Astrocyte of the hippocampus (primary cell): ENCODE measurements around the gene UGT1A9.

Source experiments
- DNase-seq: peaks from one replicate; pipeline ENCODE4 v3.0.0; 2011; ENCODE audit warnings: low read depth, low spot score

The UGT1A9 gene

DNA sequence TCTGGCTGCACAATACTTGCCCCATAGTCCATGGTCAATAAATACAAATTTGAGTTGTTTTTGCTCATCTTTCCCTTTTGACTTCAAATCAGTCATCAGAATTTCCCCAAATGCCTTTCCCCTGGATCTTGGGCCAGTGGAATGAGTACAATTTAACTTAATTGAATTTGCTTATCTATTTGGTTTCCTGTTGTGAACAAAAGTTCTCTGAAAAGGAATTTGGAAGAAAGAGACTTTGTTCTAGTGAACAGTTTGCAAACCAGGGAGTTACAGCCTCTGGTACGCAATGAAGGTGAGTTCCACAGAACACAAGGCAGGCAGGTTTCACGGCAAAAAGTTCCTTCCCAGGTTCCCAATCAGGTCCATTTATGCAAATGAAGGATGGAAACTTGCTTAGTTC is 87.2 kb downstream of the UGT1A9 start:
- no peak for DNase-seq

DNA sequence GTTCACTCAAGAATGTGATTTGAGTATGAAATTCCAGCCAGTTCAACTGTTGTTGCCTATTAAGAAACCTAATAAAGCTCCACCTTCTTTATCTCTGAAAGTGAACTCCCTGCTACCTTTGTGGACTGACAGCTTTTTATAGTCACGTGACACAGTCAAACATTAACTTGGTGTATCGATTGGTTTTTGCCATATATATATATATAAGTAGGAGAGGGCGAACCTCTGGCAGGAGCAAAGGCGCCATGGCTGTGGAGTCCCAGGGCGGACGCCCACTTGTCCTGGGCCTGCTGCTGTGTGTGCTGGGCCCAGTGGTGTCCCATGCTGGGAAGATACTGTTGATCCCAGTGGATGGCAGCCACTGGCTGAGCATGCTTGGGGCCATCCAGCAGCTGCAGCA is 88.3 kb downstream of the UGT1A9 start, which contains the start of gene UGT1A1:
TSS of gene UGT1A1 (plus strand) at position 228 of the 400 bp plus-strand sequence. CDS start at position 246, 18 bp downstream.
- DNase-seq = no peak

DNA sequence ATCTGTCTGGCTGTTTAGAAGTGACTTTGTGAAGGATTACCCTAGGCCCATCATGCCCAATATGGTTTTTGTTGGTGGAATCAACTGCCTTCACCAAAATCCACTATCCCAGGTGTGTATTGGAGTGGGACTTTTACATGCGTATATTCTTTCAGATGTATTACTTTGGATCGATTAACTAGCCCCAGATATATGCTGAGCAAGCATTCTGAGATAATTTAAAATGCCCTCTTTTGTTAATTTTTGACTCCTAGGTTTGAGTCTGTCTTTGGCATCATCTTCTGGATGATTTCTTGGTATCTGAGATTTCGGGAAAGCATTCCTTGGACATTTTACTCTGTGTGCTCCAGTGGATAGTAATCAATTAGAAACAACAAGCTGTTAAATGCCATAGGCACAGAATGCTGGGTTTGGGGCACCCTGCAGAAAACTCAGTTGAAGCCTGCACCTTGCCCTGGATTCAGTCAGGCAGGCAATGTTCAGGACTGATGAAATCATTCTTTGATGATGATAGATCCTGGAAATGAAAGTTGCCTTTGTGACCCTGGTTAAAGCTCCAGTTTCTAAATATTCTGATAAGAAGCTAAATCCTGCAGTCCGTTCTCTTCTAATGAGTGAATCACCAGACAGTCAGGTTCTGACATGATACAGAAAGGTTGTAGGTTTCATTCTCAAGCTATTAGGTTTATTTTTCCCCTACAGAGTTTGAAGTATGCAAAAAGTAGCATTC is 89.5 kb downstream of the UGT1A9 start:
- DNase-seq = no peak

DNA sequence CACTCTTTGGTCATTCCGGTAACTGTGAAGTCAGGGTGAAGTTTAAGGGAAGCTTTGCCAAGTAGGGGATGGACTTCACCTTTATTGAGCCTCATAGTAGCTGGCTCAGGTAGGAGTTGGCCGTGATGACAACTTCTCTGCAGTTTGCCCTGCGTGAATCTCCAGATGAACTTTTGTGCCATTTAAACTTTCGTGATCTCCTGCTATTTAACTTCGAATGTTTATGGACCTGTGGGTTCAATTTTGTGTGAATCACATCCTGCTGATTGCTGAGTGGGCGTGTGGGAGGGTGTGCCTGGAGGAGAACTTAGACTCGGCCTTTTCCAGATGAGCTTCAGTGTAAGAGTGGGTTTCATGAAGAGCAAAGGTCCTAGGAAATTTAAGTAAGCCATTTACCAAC is 92.6 kb downstream of the UGT1A9 start:
- peak; percentile 3 for DNase-seq

DNA sequence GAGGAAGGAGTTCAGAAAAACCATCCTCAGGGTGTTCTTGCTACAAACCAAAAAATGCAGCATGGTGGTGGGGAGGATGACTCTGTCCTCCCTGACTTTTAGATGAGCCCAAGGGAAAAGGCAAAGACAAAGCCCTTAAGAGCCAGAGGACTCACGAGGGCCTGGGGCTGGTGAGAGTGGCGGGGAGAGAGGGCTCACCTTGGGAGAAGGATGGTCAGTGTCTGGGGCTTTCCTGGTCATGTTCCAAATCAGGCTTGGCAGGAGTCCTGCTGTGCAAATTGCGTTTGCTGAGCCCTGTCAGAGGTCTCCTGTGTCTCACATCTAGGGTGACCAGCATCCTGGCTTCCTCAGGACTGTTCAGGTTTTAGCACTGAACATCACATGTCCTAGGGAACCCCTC is 93.1 kb downstream of the UGT1A9 start:
- DNase-seq = no peak

DNA sequence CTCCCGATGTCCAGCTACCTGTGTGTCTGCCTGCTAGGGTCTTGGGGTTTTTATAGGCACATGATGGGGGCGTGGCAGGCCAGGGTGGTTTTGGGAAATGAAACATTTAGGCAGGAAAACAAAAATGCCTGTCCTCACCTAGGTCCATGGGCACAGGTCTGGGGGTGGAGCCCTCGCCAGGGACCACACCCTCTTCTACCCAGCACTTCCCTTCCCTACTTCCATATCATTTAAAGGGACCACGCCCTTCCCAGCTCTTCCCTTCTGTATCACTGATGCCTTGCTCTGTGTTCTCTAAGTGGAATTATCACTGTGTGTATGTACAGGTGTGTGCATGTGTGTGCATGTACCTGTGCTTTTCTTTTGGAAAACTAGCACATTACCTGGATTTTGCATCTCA is 94.7 kb downstream of the UGT1A9 start:
- no peak for DNase-seq

DNA sequence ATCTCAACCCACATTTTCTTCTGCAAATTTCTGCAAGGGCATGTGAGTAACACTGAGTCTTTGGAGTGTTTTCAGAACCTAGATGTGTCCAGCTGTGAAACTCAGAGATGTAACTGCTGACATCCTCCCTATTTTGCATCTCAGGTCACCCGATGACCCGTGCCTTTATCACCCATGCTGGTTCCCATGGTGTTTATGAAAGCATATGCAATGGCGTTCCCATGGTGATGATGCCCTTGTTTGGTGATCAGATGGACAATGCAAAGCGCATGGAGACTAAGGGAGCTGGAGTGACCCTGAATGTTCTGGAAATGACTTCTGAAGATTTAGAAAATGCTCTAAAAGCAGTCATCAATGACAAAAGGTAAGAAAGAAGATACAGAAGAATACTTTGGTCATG is 96.4 kb downstream of the UGT1A9 start:
- DNase-seq = no peak

DNA sequence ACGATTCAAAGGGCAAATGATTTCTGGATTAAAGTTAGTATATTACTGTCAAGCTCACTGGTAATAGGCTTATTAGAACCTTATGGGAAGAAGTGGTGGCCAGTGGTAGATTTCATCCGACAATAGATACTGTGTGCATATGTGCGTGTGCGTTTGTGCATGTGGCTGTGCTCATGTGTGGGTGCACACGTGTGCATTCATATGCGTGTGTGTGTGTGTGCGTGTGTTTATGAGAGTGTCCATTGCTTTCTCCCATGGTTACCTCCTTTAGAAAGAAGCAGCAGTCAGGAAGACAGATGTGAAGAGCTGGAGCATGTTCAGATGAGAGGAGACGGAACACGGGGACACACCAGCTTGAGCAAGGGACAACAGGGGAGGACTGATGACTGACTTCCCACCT is 97.6 kb downstream of the UGT1A9 start:
- no peak for DNase-seq

DNA sequence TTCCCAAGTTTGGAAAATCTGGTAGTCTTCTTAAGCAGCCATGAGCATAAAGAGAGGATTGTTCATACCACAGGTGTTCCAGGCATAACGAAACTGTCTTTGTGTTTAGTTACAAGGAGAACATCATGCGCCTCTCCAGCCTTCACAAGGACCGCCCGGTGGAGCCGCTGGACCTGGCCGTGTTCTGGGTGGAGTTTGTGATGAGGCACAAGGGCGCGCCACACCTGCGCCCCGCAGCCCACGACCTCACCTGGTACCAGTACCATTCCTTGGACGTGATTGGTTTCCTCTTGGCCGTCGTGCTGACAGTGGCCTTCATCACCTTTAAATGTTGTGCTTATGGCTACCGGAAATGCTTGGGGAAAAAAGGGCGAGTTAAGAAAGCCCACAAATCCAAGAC is 100.5 kb downstream of the UGT1A9 start:
- no peak for DNase-seq

DNA sequence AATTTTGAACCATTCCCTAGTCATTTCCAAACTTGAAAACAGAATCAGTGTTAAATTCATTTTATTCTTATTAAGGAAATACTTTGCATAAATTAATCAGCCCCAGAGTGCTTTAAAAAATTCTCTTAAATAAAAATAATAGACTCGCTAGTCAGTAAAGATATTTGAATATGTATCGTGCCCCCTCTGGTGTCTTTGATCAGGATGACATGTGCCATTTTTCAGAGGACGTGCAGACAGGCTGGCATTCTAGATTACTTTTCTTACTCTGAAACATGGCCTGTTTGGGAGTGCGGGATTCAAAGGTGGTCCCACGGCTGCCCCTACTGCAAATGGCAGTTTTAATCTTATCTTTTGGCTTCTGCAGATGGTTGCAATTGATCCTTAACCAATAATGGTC is 100.9 kb downstream of the UGT1A9 start:
- no peak for DNase-seq

DNA sequence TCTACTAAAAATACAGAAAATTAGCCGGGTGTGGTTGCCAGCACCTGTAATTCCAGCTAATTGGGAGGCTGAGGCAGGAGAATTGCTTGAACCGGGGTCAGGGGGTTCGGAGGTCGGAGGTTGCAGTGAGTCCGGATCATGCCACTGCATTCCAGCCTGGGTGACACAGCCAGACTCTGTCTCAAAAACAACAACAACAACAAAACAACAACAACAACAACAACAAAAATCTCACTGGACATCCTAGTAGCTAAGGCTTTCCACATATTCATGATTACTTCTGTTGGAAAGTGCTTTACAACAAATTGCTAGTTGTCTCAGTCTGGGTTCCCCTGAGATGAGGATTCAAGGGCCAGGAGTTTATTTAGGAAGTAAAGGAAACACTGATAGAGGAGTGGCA is 102.2 kb downstream of the UGT1A9 start:
- no peak for DNase-seq

DNA sequence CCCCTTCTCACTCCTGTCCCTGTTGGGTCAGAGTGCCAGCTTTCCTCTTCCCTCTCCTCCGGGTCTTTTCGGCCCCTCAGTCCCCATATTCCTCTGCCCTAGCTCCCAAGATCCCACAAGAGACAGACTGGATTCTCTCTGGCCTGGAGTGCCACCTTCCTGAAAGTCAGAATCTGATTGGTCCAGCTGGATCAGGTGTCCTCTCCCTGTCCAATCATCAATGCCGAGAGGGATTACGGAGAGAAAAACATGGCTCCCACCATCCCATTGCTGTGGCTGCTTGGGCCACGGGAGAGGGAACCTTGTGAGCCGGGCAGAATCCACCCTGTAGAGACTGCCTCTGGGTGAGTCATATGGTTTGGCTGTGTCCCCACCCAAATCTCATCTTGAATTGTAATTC is 103.7 kb downstream of the UGT1A9 start:
- no peak for DNase-seq

DNA sequence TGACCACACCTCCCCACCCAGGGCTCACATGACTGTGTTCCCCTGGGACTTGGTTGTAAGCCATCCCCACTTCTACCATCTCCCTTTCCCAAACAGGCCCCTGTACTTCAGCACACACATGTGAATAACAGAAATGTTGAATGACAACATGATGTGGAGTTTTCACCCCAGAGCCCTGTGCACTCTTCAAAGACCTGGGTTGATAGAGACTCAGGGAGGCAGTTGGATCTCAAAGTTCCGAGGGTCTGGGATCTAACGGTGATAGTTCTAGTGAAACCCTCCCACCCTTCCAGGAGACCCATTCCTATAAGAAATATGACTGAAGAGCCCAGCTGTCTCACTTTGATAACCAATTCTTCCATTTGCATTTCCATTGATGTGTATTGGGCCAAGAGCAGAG is 106.3 kb downstream of the UGT1A9 start, which contains the start of gene MROH2A:
TSS of gene MROH2A (plus strand) at position 301 of the 400 bp plus-strand sequence. CDS start 1,029 bp downstream, outside the sequence.
- DNase-seq = no peak

DNA sequence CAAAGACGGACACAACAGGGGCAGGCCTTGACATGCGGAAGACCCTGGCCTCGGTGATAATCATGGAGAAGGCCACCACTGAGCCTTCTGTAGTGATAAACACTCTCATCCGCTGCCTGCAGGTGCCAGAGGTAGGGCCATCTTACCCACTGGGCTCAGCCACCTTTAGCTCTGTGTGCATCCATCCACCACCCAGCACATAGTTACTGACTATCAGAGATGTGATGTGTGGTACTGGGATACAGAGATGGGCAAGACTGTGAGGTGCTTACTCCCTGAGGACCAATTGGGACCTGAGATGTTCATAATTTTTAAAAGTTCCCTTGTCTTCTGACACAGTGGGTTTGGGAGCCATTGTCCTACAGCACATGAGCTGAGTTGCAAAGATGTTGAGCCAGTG is 108.0 kb downstream of the UGT1A9 start:
- DNase-seq = no peak

DNA sequence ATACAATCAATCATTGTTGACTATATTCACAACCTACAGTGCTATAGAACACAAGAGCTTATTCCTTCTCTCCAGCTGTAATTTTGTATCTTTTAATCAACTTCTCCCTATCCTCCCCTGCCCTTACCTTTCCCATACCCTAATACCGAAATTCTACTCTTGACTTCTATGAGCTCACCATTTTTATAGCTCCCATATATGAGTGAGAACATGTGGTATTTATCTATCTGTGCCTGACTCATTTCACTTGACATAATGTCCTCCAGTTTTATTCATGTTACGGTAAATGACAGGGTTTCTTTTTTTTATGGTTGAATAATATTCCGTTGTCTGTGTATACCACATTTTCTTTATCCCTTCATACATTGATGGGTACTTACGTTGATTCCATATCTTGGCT is 109.1 kb downstream of the UGT1A9 start:
- DNase-seq = no peak

DNA sequence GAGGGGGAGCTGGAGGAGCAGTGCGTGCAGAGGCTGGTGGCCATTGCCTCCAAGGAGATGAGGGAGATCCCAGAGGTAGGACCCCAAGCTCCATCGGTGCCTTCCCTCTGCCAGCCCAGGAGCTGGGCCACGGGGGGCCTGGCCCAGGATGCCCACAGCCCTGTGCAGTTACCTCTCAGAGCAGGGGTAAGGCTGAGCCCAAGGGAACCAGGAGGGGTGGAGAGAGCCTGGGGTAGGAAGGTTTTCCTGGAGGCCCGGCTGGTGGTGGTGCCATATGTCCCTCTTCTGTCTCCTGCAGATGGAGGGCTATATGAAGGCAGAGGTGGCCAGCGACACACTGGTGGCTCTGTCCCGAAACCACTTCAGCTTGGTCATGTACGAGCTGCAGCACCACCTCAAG is 117.9 kb downstream of the UGT1A9 start:
- no peak for DNase-seq

DNA sequence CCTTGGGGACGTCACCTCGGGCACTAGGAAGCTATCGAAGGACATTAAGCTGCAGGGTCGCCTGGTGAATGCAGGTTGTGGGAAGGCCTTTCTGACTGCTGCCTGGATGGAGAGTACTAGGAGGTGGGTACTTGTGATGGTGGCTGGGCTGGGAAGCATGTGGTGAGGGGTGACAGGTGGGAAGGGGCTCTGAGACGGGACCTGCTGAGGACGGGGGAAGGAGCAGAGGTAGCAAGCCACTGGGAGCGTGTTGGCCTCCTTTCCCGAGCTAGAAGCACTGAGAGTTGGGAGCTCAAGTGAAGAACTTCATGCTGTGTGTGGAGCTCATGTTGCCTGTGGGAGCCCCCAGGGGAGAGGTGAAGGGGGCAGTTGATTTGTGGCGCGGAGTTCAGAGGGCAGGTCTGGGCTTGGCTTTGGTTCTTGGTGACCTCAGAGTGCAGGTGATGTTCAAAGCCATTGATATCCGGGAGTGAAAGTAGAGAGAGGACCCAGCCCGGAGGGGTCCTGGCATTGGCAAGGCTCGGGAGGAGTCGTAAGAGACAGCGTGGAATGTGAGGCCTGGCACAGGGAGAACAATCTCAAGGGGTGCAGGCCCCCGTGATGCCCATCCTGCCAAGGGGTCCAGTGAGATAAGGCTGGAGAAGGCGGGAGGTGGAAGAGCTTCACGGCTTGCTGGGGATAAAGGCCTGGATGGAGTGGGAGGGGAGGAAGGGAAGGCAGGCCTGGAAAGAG is 119.6 kb downstream of the UGT1A9 start:
- no peak for DNase-seq

DNA sequence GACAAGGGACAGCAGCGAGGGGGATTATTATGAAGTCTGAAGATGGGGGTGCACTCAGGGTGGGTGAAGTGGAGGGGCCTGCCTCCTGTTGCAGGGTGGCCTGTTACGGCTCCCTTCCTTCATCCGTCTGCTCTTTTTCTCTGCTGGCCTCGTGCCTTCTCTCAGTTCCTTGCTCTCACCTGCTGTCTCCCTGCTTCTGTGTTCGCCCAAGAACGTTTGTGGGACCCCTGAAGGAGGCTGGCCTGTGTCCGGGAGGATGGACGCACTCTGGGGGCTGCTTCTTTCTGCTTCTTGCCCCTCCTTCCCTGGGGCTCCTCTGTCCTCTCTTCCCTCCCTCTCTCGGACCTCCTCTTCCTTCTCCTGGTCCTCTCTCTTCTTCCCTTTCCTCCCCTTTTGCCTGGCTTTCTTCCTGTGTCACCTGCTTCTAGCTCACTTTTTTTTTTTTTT is 120.2 kb downstream of the UGT1A9 start:
- DNase-seq = no peak

DNA sequence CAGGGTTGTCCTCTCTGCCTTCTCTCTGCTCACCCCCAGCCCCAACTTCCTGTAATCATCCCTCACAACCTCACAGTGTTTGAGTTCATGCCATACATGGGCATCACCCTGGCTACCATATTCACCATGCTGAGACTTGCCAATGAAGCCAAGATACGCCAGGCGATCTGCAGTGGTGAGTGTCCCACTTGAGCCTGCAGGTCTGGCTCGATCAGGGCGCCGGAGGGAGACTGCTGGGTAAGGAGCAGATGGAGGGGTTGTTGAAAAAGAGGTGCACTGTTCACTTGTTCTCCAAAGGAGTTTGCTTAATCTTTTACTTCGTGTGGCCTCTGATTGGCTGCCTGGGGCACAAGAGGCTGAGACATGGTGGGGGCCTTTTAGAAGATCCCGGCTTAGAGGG is 121.0 kb downstream of the UGT1A9 start:
- DNase-seq = no peak

DNA sequence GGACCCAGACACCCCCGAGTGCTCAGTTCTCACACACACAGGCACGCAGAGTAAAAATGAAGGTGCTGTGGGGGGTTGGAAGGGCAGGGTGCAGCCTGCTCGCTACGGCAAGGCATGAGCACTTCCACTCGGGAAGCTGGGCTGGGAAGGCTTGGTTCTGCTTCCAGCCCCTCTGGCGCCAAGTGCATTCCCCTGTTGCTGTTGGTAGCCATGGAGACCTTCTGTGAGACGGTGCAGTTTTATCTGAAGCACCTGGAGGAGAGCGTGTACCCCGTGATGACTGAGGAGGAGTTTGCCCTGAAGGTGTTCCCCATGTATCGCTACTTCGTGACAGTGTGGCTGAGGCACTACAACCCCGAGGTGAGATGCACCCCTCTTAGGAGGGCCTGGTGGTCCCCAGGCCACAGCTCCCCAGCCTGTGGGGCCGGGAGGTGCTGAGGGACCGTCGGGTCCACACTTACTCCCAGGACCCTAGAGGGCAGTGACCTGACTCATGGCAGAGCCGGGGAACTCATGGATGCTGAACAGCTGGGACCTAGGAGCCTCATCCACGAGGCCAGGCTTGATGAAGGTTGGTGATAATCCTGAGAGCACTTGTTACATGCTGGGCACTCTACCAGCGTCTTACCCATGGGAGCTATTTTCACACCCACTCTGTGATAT is 121.9 kb downstream of the UGT1A9 start:
- no peak for DNase-seq

DNA sequence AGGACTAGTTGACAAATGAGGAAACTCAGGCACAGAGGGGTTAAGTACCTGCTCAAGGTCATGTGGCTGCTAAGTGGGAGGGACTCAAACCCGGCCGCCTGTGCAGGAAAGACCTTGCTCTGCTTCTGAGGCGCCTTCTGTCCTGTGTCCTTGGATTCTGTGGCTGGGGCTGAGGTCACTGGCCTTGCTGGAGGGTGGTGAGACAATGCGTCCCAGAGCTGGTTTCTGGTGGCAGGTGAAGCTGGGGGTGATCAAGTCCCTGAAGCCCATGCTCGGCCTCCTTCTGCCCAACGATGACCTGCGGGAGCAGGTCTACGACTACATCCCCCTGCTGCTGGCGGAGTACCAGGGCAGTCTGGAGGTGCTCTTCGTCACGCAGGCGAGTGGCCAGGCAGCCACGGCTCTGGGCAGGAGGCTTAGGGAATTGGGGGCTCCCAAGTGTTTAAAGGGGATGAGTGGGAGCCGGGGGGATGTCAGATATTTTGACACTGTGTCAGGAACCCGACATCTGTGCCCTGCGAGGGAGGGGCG is 122.5 kb downstream of the UGT1A9 start:
- DNase-seq = no peak

DNA sequence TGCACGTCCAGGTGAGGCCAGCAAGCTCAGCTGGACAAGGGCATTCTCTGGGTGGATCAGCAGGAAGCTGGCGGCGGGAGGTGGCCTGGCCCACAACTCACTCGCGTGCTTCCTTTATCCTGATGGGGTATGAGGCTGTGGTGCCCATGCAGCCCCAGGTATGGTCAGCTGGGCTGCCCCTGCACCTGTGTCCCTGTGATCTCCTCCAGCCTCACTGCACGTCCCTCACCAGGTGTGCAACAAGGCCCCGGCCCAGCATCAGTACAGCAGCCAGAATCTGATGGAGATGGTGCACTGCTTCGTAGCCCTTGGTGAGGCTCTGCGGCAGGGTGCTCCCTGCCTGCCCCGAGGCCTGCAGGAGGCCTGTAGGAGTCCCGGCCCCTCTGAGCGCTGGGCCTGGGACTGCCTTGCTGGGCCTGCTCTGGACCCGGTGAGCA is 124.1 kb downstream of the UGT1A9 start:
- DNase-seq = no peak
